ENCODE measurements around the gene ZNF750.

Gene ZNF750

DNA sequence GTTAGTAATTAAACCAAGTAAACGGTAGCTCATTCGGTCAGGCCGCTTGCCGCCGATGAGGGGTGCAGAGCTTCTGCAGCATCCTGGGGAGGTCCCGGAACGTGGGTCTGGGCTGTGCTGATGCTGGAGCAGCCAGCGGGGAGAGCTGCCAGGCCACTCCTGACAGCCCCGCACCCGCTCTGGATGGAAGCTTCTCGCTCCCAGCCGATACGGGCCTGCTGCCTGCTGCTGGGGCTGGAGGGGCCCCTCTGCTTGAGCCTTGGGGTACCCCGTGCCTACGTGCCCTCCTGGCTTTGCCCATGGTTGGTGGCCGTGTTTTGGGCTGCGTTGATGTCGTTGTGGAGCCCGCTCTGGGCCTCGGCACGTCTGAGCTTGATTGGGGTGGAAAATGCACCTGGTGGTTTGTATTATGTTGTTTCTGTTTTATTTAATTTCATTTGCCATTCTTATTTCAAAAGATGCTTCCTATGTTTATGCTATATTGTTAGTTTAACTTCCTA is 41.6 kb upstream of the ZNF750 start:
- Histone ChIP-seq H3K27ac (ENCODE audit: insufficient read depth, low read length, poor library complexity, severe bottlenecking) (no peak overlapping the region), H3K4me3 (ENCODE audit: insufficient read depth, low read depth, low read length, poor library complexity, severe bottlenecking) (no peak overlapping the region), H3K27me3 (replicated peaks; ENCODE audit: control insufficient read depth, insufficient read depth, low read length, poor library complexity, severe bottlenecking) (no peaks in the 10 kb centered on the region), H3K36me3 (ENCODE audit: control insufficient read depth, insufficient read depth, low read length) (peaks cover under 1% of the 10 kb centered on the region), H3K9me3 (ENCODE audit: control insufficient read depth, low read length) (no peaks in the 10 kb centered on the region), H3K4me1 (ENCODE audit: control insufficient read depth, insufficient read depth, low read length, poor library complexity, severe bottlenecking) (peaks cover 54% of the 10 kb centered on the region)
- DNase-seq, result no peak

DNA sequence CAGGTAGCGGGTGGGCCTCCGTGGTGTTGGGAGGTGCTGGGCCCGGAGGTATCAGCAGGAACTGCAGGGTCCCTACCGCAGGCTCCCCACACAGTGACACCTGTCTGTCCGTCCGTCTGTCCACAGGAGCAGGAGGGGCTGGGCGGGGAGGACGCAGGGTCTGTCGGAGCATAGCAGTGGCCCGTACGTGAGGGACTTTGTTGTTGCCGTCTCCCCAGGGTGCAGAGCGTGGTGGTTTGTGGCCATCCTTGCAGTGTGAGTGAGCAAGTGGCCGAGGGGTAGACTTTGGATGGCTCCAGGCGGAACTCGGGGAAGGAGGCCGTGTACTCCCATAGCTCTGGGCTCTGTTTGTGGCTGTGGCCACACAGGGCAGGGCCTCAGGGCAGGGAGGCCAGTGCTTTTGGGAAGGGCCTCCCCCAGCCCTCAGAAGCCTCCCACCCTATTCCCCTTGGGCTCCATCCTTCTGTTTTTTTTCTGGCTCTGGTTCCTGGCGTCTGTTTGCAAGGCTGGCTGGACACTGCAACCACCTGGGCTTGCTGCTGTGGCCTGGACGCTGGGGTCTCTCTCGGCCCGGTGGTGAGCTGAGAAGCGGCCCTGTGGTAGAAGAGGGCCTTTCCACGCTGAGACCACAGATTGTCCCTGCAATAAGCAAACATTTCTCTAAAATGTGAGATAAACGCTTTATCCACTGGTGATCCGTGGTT is 41.0 kb upstream of the ZNF750 start:
- Histone ChIP-seq H3K36me3 (ENCODE audit: control insufficient read depth, insufficient read depth, low read length) (peaks cover 4% of the 10 kb centered on the region), H3K27ac (ENCODE audit: insufficient read depth, low read length, poor library complexity, severe bottlenecking) (no peak overlapping the region), H3K4me1 (ENCODE audit: control insufficient read depth, insufficient read depth, low read length, poor library complexity, severe bottlenecking) (peaks cover 49% of the 10 kb centered on the region), H3K9me3 (ENCODE audit: control insufficient read depth, low read length) (no peaks in the 10 kb centered on the region), H3K4me3 (ENCODE audit: insufficient read depth, low read depth, low read length, poor library complexity, severe bottlenecking) (no peak overlapping the region), H3K27me3 (replicated peaks; ENCODE audit: control insufficient read depth, insufficient read depth, low read length, poor library complexity, severe bottlenecking) (no peaks in the 10 kb centered on the region)
- no peak for DNase-seq

DNA sequence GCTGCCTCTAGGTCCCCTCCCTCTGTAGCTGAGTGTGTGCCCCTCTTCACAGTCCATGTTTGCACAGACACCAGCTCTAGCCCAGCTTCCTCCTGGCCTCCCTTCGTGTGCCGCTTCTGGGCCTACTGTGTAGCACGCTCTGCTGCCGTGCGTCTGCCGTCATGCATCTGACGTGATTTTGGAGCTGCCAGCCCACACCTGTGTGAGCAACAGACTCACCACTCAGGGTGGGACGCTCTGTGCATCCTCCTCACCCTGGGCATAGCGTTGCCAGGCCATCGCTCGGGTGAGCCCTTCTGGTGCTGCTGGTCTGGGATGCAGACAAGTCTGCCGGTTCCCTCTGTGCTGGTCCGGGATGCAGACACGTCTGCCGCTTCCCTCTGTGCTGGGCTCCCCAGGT is 39.4 kb upstream of the ZNF750 start:
- Histone ChIP-seq H3K27me3 (replicated peaks; ENCODE audit: control insufficient read depth, insufficient read depth, low read length, poor library complexity, severe bottlenecking) (no peaks in the 10 kb centered on the region), H3K36me3 (ENCODE audit: control insufficient read depth, insufficient read depth, low read length) (peaks cover 4% of the 10 kb centered on the region), H3K4me3 (ENCODE audit: insufficient read depth, low read depth, low read length, poor library complexity, severe bottlenecking) (no peak overlapping the region), H3K9me3 (ENCODE audit: control insufficient read depth, low read length) (no peaks in the 10 kb centered on the region), H3K27ac (ENCODE audit: insufficient read depth, low read length, poor library complexity, severe bottlenecking) (no peak overlapping the region), H3K4me1 (ENCODE audit: control insufficient read depth, insufficient read depth, low read length, poor library complexity, severe bottlenecking) (peaks cover 34% of the 10 kb centered on the region)
- DNase-seq, result no peak

DNA sequence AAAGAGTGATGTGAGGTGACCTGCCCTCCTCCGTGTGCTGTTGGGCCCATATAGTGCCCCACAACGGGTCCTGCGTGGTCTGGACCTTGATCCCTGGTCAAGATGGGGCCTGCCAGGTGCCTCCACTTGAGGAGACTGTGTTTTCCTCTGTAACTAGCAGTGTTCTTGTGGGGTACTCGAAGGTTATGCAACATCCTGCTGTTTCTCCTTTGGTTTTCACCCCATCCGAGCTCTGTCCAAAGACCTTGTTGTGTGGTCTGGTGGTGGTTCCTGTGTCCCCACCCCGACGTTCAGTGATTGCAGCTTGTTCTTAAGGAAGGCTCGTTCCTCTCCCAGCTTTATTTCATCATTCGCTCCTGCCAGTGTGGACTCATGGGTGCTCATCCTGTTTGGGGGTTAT is 38.7 kb upstream of the ZNF750 start:
- H3K27ac ChIP-seq (ENCODE audit: insufficient read depth, low read length, poor library complexity, severe bottlenecking), result no peak overlapping the region
- no peaks in the 10 kb centered on the region for H3K9me3 ChIP-seq (ENCODE audit: control insufficient read depth, low read length)
- H3K36me3 ChIP-seq (ENCODE audit: control insufficient read depth, insufficient read depth, low read length), result peaks cover 6% of the 10 kb centered on the region
- H3K4me3 ChIP-seq (ENCODE audit: insufficient read depth, low read depth, low read length, poor library complexity, severe bottlenecking), result no peak overlapping the region
- H3K4me1 ChIP-seq (ENCODE audit: control insufficient read depth, insufficient read depth, low read length, poor library complexity, severe bottlenecking), result peaks cover 27% of the 10 kb centered on the region
- no peaks in the 10 kb centered on the region for H3K27me3 ChIP-seq (replicated peaks; ENCODE audit: control insufficient read depth, insufficient read depth, low read length, poor library complexity, severe bottlenecking)
- no peak for DNase-seq

DNA sequence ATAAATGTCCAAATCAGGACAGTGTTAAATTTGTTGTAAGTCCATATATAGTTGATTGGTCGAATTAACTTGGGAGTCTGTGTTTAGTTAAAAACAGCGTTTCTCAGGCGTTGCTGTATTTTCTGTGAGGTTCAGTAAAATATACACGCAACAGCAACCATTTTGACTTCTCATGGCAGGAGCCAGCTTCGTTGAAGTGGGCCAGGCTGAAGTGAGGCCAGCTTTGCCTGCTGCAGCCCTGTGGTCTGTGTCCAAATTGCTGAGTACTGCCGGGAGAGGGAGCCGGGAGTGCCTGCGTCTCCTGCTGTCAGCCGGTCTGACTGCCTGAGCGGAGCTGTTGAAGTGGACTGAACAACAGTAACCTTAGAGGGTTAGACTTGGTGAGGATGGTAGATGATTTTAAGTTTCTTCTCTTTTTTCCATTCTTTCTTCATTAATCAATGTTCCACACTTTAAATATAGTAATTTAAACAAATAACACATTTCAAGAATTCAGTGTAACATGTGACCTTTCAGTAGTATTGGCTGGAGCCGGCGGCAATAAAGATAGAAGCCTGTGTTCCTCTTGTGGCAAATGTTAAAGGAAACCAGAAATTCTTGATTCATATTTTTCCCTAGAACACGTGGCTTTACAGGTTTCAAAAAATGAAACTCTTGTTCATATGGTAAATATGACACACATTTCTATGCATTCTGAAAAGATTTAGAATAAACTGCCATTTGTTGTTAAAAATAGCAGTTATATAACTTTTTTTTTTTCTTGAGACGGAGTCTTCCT is 37.0 kb upstream of the ZNF750 start:
- no peak for DNase-seq
- peaks cover 9% of the 10 kb centered on the region for H3K4me1 ChIP-seq (ENCODE audit: control insufficient read depth, insufficient read depth, low read length, poor library complexity, severe bottlenecking)
- no peaks in the 10 kb centered on the region for H3K27me3 ChIP-seq (replicated peaks; ENCODE audit: control insufficient read depth, insufficient read depth, low read length, poor library complexity, severe bottlenecking)
- H3K36me3 ChIP-seq (ENCODE audit: control insufficient read depth, insufficient read depth, low read length), result peaks cover 15% of the 10 kb centered on the region
- H3K27ac ChIP-seq (ENCODE audit: insufficient read depth, low read length, poor library complexity, severe bottlenecking), result no peak overlapping the region
- no peak overlapping the region for H3K4me3 ChIP-seq (ENCODE audit: insufficient read depth, low read depth, low read length, poor library complexity, severe bottlenecking)
- H3K9me3 ChIP-seq (ENCODE audit: control insufficient read depth, low read length), result no peaks in the 10 kb centered on the region

DNA sequence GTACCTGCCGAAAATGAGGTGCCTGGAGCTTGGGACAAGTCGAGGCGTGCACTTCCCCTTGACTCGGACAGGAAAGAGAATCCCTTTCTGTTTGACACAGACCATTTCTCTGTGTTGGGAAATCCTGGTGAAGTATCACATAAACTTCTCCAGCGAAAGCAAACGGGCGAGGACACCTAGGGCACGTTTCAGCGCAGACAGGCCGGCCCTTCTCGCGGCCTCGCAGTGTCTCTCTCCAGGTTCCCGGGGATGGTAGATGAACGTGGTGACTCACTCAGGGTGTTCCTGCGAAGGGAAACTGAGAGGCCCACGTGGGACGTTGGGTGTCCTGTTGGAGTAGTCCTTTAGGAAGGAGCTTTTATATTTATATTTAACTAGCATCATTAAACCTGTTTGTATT is 36.3 kb upstream of the ZNF750 start:
- Histone ChIP-seq H3K4me3 (ENCODE audit: insufficient read depth, low read depth, low read length, poor library complexity, severe bottlenecking) (no peak overlapping the region), H3K4me1 (ENCODE audit: control insufficient read depth, insufficient read depth, low read length, poor library complexity, severe bottlenecking) (peaks cover 4% of the 10 kb centered on the region), H3K9me3 (ENCODE audit: control insufficient read depth, low read length) (no peaks in the 10 kb centered on the region), H3K27ac (ENCODE audit: insufficient read depth, low read length, poor library complexity, severe bottlenecking) (no peak overlapping the region), H3K27me3 (replicated peaks; ENCODE audit: control insufficient read depth, insufficient read depth, low read length, poor library complexity, severe bottlenecking) (no peaks in the 10 kb centered on the region), H3K36me3 (ENCODE audit: control insufficient read depth, insufficient read depth, low read length) (peaks cover 21% of the 10 kb centered on the region)
- no peak for DNase-seq

DNA sequence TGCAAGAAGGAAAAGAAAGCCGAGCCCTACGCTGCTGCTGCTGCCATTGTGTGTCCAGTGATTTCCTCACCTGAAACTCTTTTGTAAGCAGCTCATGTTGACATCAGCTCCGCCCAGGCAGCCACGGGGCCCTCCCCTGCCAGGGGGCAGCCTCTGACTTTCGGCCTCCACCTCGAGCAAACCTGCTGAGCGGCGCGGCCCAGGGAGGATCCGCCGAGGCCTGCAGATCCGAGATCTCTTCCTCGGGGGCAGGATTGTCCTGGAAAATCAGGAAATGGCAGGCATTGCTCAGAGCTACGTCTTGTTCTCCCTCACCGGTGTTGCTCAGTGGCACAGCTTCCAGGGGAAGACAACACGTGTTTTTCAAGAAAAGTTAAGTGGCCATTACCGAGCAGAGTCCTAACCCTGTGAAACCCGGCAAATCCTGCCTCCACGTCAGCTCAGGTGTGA is 35.6 kb upstream of the ZNF750 start:
- Histone ChIP-seq H3K36me3 (ENCODE audit: control insufficient read depth, insufficient read depth, low read length) (peaks cover 28% of the 10 kb centered on the region), H3K4me1 (ENCODE audit: control insufficient read depth, insufficient read depth, low read length, poor library complexity, severe bottlenecking) (no peaks in the 10 kb centered on the region), H3K27ac (ENCODE audit: insufficient read depth, low read length, poor library complexity, severe bottlenecking) (no peak overlapping the region), H3K9me3 (ENCODE audit: control insufficient read depth, low read length) (no peaks in the 10 kb centered on the region), H3K4me3 (ENCODE audit: insufficient read depth, low read depth, low read length, poor library complexity, severe bottlenecking) (no peak overlapping the region), H3K27me3 (replicated peaks; ENCODE audit: control insufficient read depth, insufficient read depth, low read length, poor library complexity, severe bottlenecking) (no peaks in the 10 kb centered on the region)
- no peak for DNase-seq

DNA sequence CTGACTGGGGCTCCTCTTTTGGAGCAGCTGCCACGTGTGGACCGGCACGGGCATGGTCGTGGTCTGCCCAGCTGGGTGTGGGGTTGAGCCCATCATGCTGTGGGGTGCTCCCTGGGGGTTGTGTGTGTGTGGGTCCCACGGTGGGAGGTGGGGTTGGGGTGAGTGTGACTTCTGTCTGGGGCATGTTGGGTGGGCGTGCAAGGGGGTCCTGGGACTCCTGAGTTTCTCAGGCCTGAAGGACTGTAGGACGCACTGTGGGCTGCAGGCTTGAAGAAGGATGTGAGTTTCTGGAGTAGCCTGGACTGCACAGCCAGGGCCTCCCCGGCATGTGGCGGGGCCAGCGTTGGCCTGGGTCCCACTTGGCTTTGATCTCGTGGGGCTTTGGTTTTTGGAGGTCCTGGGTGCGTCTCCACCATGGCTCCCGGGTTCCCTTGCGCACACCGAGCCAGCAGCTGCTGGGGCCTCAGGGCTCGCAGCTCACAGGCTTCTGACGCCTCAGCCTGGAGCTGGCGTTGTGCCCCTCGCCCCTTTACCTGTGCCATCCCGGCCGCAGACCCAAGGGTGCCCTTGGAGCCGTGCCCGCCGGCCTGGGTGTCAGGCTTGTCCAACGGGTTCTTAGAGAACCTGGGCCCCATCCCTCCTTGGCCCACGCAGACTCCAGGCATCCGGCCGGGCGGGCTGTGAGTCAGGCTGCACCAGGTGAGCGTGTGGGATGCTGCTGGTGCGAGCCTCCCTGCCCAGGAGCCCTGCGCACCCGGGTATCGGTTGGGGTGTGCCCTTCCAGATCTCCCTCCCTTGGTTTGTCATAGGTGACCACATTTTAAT is 34.4 kb upstream of the ZNF750 start:
- H3K4me1 ChIP-seq (ENCODE audit: control insufficient read depth, insufficient read depth, low read length, poor library complexity, severe bottlenecking), result no peaks in the 10 kb centered on the region
- H3K27ac ChIP-seq (ENCODE audit: insufficient read depth, low read length, poor library complexity, severe bottlenecking), result no peak overlapping the region
- H3K36me3 ChIP-seq (ENCODE audit: control insufficient read depth, insufficient read depth, low read length), result peaks cover 33% of the 10 kb centered on the region
- no peak for DNase-seq
- H3K9me3 ChIP-seq (ENCODE audit: control insufficient read depth, low read length), result no peaks in the 10 kb centered on the region
- no peak overlapping the region for H3K4me3 ChIP-seq (ENCODE audit: insufficient read depth, low read depth, low read length, poor library complexity, severe bottlenecking)
- no peaks in the 10 kb centered on the region for H3K27me3 ChIP-seq (replicated peaks; ENCODE audit: control insufficient read depth, insufficient read depth, low read length, poor library complexity, severe bottlenecking)

DNA sequence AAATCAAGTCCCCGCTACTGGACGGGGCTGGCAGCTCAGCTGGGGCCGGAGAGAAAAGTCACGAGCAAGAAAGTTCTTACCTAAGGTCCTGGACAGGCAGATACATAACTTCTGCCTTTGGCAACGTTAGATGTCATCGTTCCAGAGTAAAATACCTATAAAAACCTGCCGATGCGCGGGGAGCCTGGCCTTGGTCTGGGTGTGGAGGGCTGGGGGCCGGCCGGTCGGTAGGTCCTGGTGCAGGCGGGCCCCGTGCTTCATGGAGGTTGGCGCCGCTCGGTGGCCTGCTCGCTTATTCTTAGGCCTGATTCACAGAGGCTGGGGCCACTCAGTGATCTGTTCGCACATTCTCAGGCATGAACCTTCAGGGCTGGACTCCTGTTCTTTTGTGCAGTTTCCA is 33.7 kb upstream of the ZNF750 start:
- no peaks in the 10 kb centered on the region for H3K4me1 ChIP-seq (ENCODE audit: control insufficient read depth, insufficient read depth, low read length, poor library complexity, severe bottlenecking)
- DNase-seq, result no peak
- peaks cover 33% of the 10 kb centered on the region for H3K36me3 ChIP-seq (ENCODE audit: control insufficient read depth, insufficient read depth, low read length)
- H3K4me3 ChIP-seq (ENCODE audit: insufficient read depth, low read depth, low read length, poor library complexity, severe bottlenecking), result no peak overlapping the region
- no peaks in the 10 kb centered on the region for H3K9me3 ChIP-seq (ENCODE audit: control insufficient read depth, low read length)
- no peak overlapping the region for H3K27ac ChIP-seq (ENCODE audit: insufficient read depth, low read length, poor library complexity, severe bottlenecking)
- no peaks in the 10 kb centered on the region for H3K27me3 ChIP-seq (replicated peaks; ENCODE audit: control insufficient read depth, insufficient read depth, low read length, poor library complexity, severe bottlenecking)
